ENCODE results near the gene ZNF451.

- TF ChIP-seq CTCF (conservative IDR thresholded peaks at IDR 0.05), result no peak
- no peak for TF ChIP-seq EZH2 (IDR thresholded peaks at IDR 0.05; ENCODE audit: low read depth)
Measured at GRCh38 chr6:57215260-57215659, 125.3 kb downstream of the ZNF451 start.
